Measurements from ENCODE around the gene VASN.

Gene VASN

GRCh38 chr16:4404247-4404966 lies 32.8 kb downstream of the VASN start:
- H3K4me3 ChIP-seq (ENCODE audit: control insufficient read depth, low read depth, low read length) = no peak overlapping the region
- TF ChIP-seq CTCF (IDR thresholded peaks at IDR 0.05; ENCODE audit: control insufficient read depth, insufficient read depth, low read depth, low read length, missing control alignments) = peak; percentile 85
- no peak for DNase-seq (ENCODE audit: low read depth)

- no peak for TF ChIP-seq CTCF (IDR thresholded peaks at IDR 0.05; ENCODE audit: control insufficient read depth, insufficient read depth, low read depth, low read length, missing control alignments)
- no peak for DNase-seq (ENCODE audit: low read depth)
- no peak overlapping the region for H3K4me3 ChIP-seq (ENCODE audit: control insufficient read depth, low read depth, low read length)
Measured at GRCh38 chr16:4404967-4405696, 33.5 kb downstream of the VASN start.

GRCh38 chr16:4407543-4408322 lies 36.1 kb downstream of the VASN start:
- DNase-seq (ENCODE audit: low read depth) = no peak
- H3K4me3 ChIP-seq (ENCODE audit: control insufficient read depth, low read depth, low read length) = no peak overlapping the region
- no peak for TF ChIP-seq CTCF (IDR thresholded peaks at IDR 0.05; ENCODE audit: control insufficient read depth, insufficient read depth, low read depth, low read length, missing control alignments)

GRCh38 chr16:4408323-4408690 lies 36.7 kb downstream of the VASN start:
- TF ChIP-seq CTCF (IDR thresholded peaks at IDR 0.05; ENCODE audit: control insufficient read depth, insufficient read depth, low read depth, low read length, missing control alignments) = no peak
- DNase-seq (ENCODE audit: low read depth) = no peak
- no peak overlapping the region for H3K4me3 ChIP-seq (ENCODE audit: control insufficient read depth, low read depth, low read length)

GRCh38 chr16:4409081-4409932 lies 37.7 kb downstream of the VASN start:
- TF ChIP-seq CTCF (IDR thresholded peaks at IDR 0.05; ENCODE audit: control insufficient read depth, insufficient read depth, low read depth, low read length, missing control alignments) = no peak
- DNase-seq (ENCODE audit: low read depth) = no peak
- no peak overlapping the region for H3K4me3 ChIP-seq (ENCODE audit: control insufficient read depth, low read depth, low read length)

Data from AG09309 (cell line).